NCI-H1092 (cell line): ENCODE results near the gene CERK.

Experiments
- DNase-seq: peaks from one replicate; lab custom pipeline; 2025; lab: John Stamatoyannopoulos, UW

The CERK gene

GRCh38 chr22:46731246-46732040 lies 6.6 kb downstream of the CERK start:
- DNase-seq: no peak

GRCh38 chr22:46730568-46731245 lies 7.3 kb downstream of the CERK start:
- no peak for DNase-seq

GRCh38 chr22:46728470-46728869 lies 9.6 kb downstream of the CERK start:
- no peak for DNase-seq

GRCh38 chr22:46727813-46728364 lies 10.2 kb downstream of the CERK start:
- DNase-seq: no peak

- DNase-seq: no peak
Observed at GRCh38 chr22:46726986-46727317, 11.1 kb downstream of the CERK start.

- peak; percentile 56 for DNase-seq
Observed at GRCh38 chr22:46726066-46726985, 11.7 kb downstream of the CERK start.

- DNase-seq: no peak
Observed at GRCh38 chr22:46725096-46725495, 13.0 kb downstream of the CERK start.

- DNase-seq: no peak
Observed at GRCh38 chr22:46723882-46724281, 14.2 kb downstream of the CERK start.

GRCh38 chr22:46721501-46722085 lies 16.5 kb downstream of the CERK start:
- no peak for DNase-seq

- DNase-seq: no peak
Observed at GRCh38 chr22:46719921-46720320, 18.1 kb downstream of the CERK start.

GRCh38 chr22:46714550-46714949 lies 23.5 kb downstream of the CERK start:
- no peak for DNase-seq

- DNase-seq: no peak
Observed at GRCh38 chr22:46712288-46712687, 25.8 kb downstream of the CERK start.

- no peak for DNase-seq
Observed at GRCh38 chr22:46710806-46711205, 27.2 kb downstream of the CERK start.

GRCh38 chr22:46708766-46709330 lies 29.2 kb downstream of the CERK start:
- no peak for DNase-seq

GRCh38 chr22:46707827-46708570 lies 30.1 kb downstream of the CERK start:
- DNase-seq: no peak

- DNase-seq: no peak
Observed at GRCh38 chr22:46707305-46707704, 30.7 kb downstream of the CERK start.

GRCh38 chr22:46706060-46706459 lies 32.0 kb downstream of the CERK start:
- no peak for DNase-seq

GRCh38 chr22:46703996-46704370 lies 34.1 kb downstream of the CERK start:
- no peak for DNase-seq

GRCh38 chr22:46703171-46703995 lies 34.7 kb downstream of the CERK start:
- DNase-seq: no peak

- no peak for DNase-seq
Observed at GRCh38 chr22:46701262-46701661, 36.8 kb downstream of the CERK start.
